Right renal cortex interstitium (tissue), 3 donors: ENCODE results near the gene EXOSC1. TPM values are rescaled to one million over a fixed set of nuclear protein-coding genes. Genes with fewer than 3 reads are reported as not detected.
"Not testable (repeated sequence)": the region's sequence is repeated elsewhere in the genome, so short reads cannot be mapped to it uniquely, and the experiment has no call there.

ENCODE experiments used
- DNase-seq, 3 donors: peaks; one replicate each; pipeline ENCODE4 v3.0.0-alpha.2; 2013; ENCODE audit warnings: low read depth in 3 of 3, low spot score in 2 of 3
- polyA plus RNA-seq, 3 donors: library from polyadenylated mRNA; unstranded; fragments of 120-200 nt; gene quantifications; one replicate each; pipeline ENCODE4 v1.2.1, GENCODE V29; 2013; ENCODE audit not compliant: insufficient read length in 3 of 3

EXOSC1 gene
- polyA plus RNA-seq, 3 donors = 31.8 to 39.7 (median 34.4) TPM

- no peak for DNase-seq
Observed at GRCh38 chr10:97412891-97413304, 32.9 kb downstream of the EXOSC1 start.

GRCh38 chr10:97411406-97411805, 34.4 kb downstream of the EXOSC1 start:
- no peak for DNase-seq

DNA sequence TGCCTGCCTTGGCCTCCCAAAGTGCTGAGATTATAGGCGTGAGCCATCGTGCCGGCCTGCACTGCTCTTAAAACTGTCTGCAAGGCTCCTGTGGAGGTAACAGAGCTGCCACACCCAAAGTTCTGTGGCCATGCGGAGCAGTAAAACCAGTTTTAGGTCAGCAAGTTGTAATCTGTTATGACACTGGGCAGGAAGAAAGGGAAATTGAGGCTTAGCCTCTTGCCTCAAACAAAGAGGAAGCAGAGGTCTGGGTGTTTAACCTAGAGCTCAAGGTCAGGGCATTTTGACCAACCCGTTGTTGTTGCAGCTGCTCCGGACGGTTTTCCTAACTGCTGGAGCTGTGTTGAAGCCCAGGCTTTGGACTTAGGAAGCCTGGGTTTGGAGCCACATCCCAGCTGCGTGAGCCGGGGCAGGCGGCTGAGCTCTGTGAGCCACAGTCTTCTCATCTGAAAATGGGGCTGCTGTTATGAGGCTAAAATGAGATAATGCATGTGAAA, 37.3 kb downstream of the EXOSC1 start:
- no peak for DNase-seq

- DNase-seq = no peak
Observed at GRCh38 chr10:97407952-97408248, 37.9 kb downstream of the EXOSC1 start.

GRCh38 chr10:97407211-97407951, 38.4 kb downstream of the EXOSC1 start:
- DNase-seq = no peak

DNA sequence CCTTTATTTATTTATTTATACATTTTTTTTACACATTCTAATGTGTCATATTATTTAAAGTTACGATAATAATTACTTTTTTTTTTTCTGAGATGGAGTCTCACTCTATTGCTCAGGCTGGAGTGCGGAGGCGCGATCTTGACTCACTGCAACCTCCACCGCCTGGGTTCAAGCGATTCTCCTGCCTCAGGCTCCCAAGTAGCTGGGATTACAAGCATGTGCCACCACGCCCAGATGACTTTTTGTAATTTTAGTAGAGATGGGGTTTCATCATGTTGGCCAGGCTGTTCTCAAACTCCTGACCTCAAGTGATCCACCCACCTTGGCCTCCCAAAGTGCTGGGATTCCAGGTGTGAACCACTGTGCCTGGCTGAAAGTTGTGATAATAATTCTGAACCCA, 39.3 kb downstream of the EXOSC1 start:
- DNase-seq = not testable (repeated sequence)

- no peak for DNase-seq
Observed at GRCh38 chr10:97406064-97406463, 39.7 kb downstream of the EXOSC1 start.

GRCh38 chr10:97404044-97404443, 41.8 kb downstream of the EXOSC1 start:
- DNase-seq = no peak

GRCh38 chr10:97401455-97401919, 44.3 kb downstream of the EXOSC1 start:
- no peak for DNase-seq

DNA sequence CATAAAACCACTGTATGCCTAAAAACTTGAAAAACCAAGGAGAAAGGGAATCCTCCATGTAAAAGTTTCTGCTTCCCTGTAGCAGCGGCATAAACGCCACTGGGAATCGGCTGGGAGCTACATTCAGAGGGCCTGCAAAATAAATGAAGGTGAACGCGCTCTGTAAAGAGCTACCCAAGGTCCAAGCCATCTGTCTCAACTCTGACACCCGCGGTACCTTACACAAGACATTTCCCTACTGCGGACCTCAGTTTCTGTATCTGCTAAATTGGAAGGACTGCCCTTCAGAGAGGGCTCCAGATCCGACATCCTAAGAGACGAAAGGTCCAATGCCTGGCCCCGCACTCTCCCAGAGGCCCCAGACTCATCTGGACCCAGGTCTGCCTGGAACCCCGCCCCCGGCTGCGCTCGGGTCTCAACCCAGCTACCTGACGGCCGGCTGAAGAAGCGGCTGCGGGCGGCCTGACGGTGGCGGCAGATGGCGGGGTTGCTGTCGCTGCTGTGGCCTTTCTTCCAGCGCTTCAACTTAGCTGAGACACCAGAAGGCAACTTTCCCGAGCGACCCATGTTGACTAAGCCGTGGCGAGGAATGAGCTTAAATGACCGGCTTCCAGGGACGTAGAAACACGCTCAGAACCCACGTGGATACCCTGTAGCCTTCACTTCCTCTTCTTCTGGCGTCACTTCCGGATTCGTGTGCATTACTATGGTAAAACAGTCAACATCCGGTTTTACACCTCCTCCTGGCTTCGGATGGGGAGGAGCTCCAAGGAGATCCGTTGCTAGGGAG, 44.9 kb downstream of the EXOSC1 start, which contains the start of gene RRP12:
Gene RRP12 (minus strand): TSS at position 676 of the 790 bp plus-strand sequence. CDS start 109 bp downstream, at position 567.
- peak; percentile 96 to 98 (median 97) for DNase-seq

DNA sequence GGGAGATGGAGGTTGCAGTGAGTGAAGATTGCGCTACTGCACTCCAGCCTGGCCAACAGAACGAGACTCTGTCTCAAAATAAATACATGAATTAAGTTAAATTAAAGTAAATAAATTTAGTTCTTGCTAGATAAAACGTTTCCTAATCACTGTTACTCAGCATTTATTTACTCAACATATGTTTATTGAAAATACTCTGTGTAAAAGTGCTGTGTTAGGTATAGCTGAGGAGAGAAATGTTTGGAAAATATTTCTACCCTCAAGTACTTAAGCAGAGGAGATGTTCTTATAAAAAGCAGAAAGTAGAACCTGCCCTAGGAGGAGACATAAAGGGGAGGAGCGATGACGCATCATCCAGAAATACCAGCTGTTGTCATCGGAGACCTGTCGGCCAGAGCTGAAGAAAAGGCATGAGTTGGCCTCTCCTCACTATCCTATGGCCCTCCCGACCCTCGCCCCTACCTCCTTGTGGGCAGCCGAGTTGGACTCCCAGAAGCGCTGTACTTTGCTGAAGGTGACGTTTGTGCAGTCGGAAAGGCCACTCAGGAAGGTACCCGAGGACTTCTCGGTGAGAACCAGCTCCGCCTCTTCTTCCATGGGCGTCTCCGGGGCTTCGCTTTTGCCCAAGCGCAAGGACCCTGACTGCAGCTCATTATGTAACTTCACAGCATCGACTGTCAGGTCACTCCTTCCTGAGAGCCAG, 45.8 kb downstream of the EXOSC1 start:
- DNase-seq = no peak

GRCh38 chr10:97396056-97396455, 49.8 kb downstream of the EXOSC1 start:
- DNase-seq = no peak

- no peak for DNase-seq
Observed at GRCh38 chr10:97393034-97393573, 52.7 kb downstream of the EXOSC1 start.

DNA sequence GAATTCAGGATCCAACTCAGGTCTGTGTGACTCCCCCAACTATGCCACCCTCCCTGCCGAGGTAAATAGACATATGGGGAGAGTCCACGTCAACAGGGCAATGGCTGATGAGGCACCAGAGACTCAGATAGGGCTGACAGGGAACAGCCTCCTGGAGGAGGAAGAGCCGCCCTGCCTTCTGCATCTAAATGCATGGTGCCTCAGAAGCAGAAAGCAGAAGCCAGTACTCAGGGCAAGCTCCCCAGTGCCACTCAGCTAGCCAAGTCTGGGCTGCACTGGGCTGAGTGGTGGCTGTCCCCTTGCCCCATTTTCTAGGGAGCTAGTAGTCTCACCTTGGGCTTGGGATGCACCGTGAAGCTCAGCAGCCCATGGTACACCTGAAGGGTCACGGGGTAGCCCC, 55.7 kb downstream of the EXOSC1 start:
- no peak for DNase-seq

DNA sequence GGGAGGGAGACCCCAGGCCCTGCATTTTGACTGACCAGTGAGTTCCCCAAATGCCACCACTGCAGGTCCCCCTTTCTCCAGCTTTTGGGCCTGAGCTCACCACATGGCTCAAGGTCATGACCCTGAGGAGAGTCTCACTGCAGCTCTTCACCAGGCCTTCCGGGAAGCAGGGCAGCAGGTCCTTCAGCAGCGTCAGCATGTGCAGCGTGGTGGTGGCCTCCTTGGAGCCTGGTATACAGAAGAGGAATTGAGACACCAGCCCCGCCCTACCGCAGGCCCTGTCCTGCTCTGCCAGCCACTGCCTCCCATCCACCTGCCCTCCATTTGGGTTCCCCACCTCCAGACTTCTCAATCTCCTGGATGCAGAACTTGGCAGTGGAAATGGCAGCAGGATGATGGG, 57.7 kb downstream of the EXOSC1 start:
- DNase-seq = no peak

Other genes with a start within 250 kb of the EXOSC1 start
- gene ARHGAP19, start 153.4 kb downstream of the EXOSC1 start, polyA plus RNA-seq = 10 to 100 TPM; 33.5 to 35.4 (median 33.9) TPM
- gene FRAT1, start 126.7 kb downstream of the EXOSC1 start, polyA plus RNA-seq = 1 to 10 TPM; 4.0 to 4.6 (median 4.0) TPM
- 10 to 100 TPM; 12.8 to 13.5 (median 12.8) TPM for gene FRAT2, start 111.3 kb downstream of the EXOSC1 start, polyA plus RNA-seq
- 10 to 100 TPM; 19.2 to 20.4 (median 20.1) TPM for gene RRP12, start 44.7 kb downstream of the EXOSC1 start, polyA plus RNA-seq
- gene PGAM1, start 19.8 kb downstream of the EXOSC1 start, polyA plus RNA-seq = 100 to 1,000 TPM; 163 to 177 (median 174) TPM
- gene ZDHHC16, start 169 bp upstream of the EXOSC1 start, polyA plus RNA-seq = 10 to 100 TPM; 33.9 to 39.8 (median 37.5) TPM
- gene MMS19, start 52.4 kb upstream of the EXOSC1 start, polyA plus RNA-seq = 10 to 100 TPM; 82.2 to 94.1 (median 84.4) TPM
- gene UBTD1, start 52.9 kb upstream of the EXOSC1 start, polyA plus RNA-seq = 1 to 10 TPM; 6.6 to 8.8 (median 7.0) TPM
- gene ANKRD2, start 126.8 kb upstream of the EXOSC1 start, polyA plus RNA-seq = under 1 TPM; 0.22 to 0.54 (median 0.40) TPM
- 10 to 100 TPM; 35.9 to 47.1 (median 45.2) TPM for gene HOGA1, start 138.4 kb upstream of the EXOSC1 start, polyA plus RNA-seq
- under 1 TPM; 0.28 to 0.35 (median 0.33) TPM for gene C10orf62, start 143.7 kb upstream of the EXOSC1 start, polyA plus RNA-seq
- 10 to 100 TPM; 20.3 to 24.2 (median 24.0) TPM for gene MORN4, start 187.5 kb upstream of the EXOSC1 start, polyA plus RNA-seq
- 10 to 100 TPM; 20.3 to 22.0 (median 20.3) TPM for gene PI4K2A, start 194.7 kb upstream of the EXOSC1 start, polyA plus RNA-seq
- gene AVPI1, start 241.2 kb upstream of the EXOSC1 start, polyA plus RNA-seq = 1 to 10 TPM; 4.1 to 4.7 (median 4.4) TPM